Endothelial cell of umbilical vein (primary cell): Measurements from ENCODE around the gene GALNT17. TPM values are rescaled to one million over a fixed set of nuclear protein-coding genes. Genes with fewer than 3 reads are reported as not detected.

Experiments used
- BruUV-seq: library from RNA; stranded (reverse); fragments of 400-500 nt; replicated peaks from 2 replicates; lab custom pipeline; 2021; lab: Mats Ljungman, UMichigan
- CTCF ChIA-PET: fragments of 300-600, 350-600 bp; sonication (Branson Sonifier 250); formaldehyde crosslinking; loops from one replicate; lab custom pipeline; 2021; ENCODE audit warnings: antibody characterized with exemption, inconsistent platforms; lab: Charles Lee
- POLR2A ChIA-PET: fragments of 300-600, 350-600 bp; sonication (Branson Sonifier 250); formaldehyde crosslinking; loops from one replicate; lab custom pipeline; 2021; ENCODE audit warnings: antibody characterized with exemption, inconsistent platforms; lab: Charles Lee
- DNase-seq: peaks from one replicate; pipeline ENCODE4 v3.0.0-alpha.2; 2011; ENCODE audit warnings: low read depth, low spot score
- FAIRE-seq: peaks from 2 replicates; lab custom pipeline; 2011; peaks lifted over from hg19 to GRCh38; lab: Jason Lieb, UNC
- H2AFZ ChIP-seq: 2 replicates; pipeline ENCODE4 v1.6.0; 2012; ENCODE audit warnings: low read depth, low read length, control low read depth, inconsistent platforms
- H3K27ac ChIP-seq: 2 replicates; pipeline ENCODE4 v1.5.1; 2011; ENCODE audit warnings: low read depth, mild to moderate bottlenecking, control low read depth, low read length, moderate library complexity; ENCODE audit not compliant: insufficient read depth
- H3K27me3 ChIP-seq, 2 experiments: 2 replicates each; pipeline versions ENCODE4 v1.6.0 to v1.6.1; 2011; ENCODE audit warnings: low read length in 2 of 2, mixed read lengths in 1 of 2; ENCODE audit not compliant: control insufficient read depth in 2 of 2, insufficient read depth in 2 of 2
- H3K36me3 ChIP-seq, 2 experiments: 2 replicates in 1 of 2; 3 replicates in 1 of 2; pipeline ENCODE4 v1.5.1; 2011; ENCODE audit warnings: low read length in 2 of 2, mild to moderate bottlenecking in 1 of 2, moderate library complexity in 1 of 2; ENCODE audit not compliant: control insufficient read depth in 2 of 2, insufficient read depth in 2 of 2; ENCODE audit errors: extremely low read depth in 1 of 2
- H3K4me1 ChIP-seq: 3 replicates; pipeline ENCODE4 v1.5.1; 2011; ENCODE audit warnings: mild to moderate bottlenecking, low read length; ENCODE audit not compliant: control insufficient read depth, insufficient read depth; ENCODE audit errors: extremely low read depth
- H3K4me2 ChIP-seq: 2 replicates; pipeline ENCODE4 v1.6.1; 2011; ENCODE audit warnings: low read length, control low read depth, mixed read lengths; ENCODE audit not compliant: insufficient read depth
- H3K4me3 ChIP-seq, 3 experiments: fragments of 200-600 bp in 1 of 3; sonication (generic), shearing (Covaris generic) in 1 of 3; replicated peaks in 1 of 3; 2 replicates each; pipeline ENCODE4 v1.5.1; 2011 to 2016; ENCODE audit warnings: control low read depth in 3 of 3, low read length in 3 of 3, mild to moderate bottlenecking in 2 of 3, inconsistent platforms in 1 of 3, low read depth in 1 of 3, moderate library complexity in 1 of 3; ENCODE audit not compliant: insufficient read depth in 1 of 3
- H3K79me2 ChIP-seq: 2 replicates; pipeline ENCODE4 v1.6.0; 2012; ENCODE audit warnings: low read length, inconsistent platforms; ENCODE audit not compliant: control insufficient read depth, insufficient read depth
- H3K9ac ChIP-seq: replicated peaks from 2 replicates; pipeline ENCODE3; 2011; ENCODE audit warnings: low read length, control low read depth; ENCODE audit not compliant: insufficient read depth; ENCODE audit errors: extremely low read depth
- H3K9me1 ChIP-seq: replicated peaks from 3 replicates; pipeline ENCODE4 v1.6.0; 2011; ENCODE audit warnings: mild to moderate bottlenecking, low read length; ENCODE audit not compliant: control insufficient read depth, insufficient read depth; ENCODE audit errors: extremely low read depth
- H3K9me3 ChIP-seq: replicated peaks from 2 replicates; pipeline ENCODE4 v1.5.1; 2012; ENCODE audit warnings: low read length, inconsistent platforms; ENCODE audit not compliant: control insufficient read depth, insufficient read depth
- H4K20me1 ChIP-seq: replicated peaks from 2 replicates; pipeline ENCODE3; 2011; ENCODE audit warnings: mild to moderate bottlenecking, low read length; ENCODE audit not compliant: control insufficient read depth, insufficient read depth; ENCODE audit errors: extremely low read depth
- EZH2 ChIP-seq: IDR thresholded peaks from 2 replicates; pipeline ENCODE4 v1.6.1; 2012; ENCODE audit warnings: borderline replicate concordance, low read depth, mild to moderate bottlenecking, moderate library complexity, low read length, inconsistent platforms; ENCODE audit not compliant: severe bottlenecking
- FOS ChIP-seq: IDR thresholded peaks from 2 replicates; pipeline ENCODE4 v1.6.1; 2011; ENCODE audit warnings: mild to moderate bottlenecking, low read length, moderate library complexity, borderline replicate concordance; ENCODE audit not compliant: insufficient read depth
- GATA2 ChIP-seq: IDR thresholded peaks from 2 replicates; pipeline ENCODE4 v1.7.0; 2011; ENCODE audit warnings: low read depth, mild to moderate bottlenecking, moderate library complexity, mixed read lengths, low read length; ENCODE audit not compliant: insufficient read length, insufficient read depth
- JUN ChIP-seq: IDR thresholded peaks from 2 replicates; pipeline ENCODE4 v1.6.1; 2011; ENCODE audit warnings: borderline replicate concordance, low read depth; ENCODE audit not compliant: insufficient read length, insufficient read depth
- MYC ChIP-seq: IDR thresholded peaks from one replicate; pipeline ENCODE4 v1.6.1; 2011; ENCODE audit warnings: mild to moderate bottlenecking, low read depth, low read length
- POLR2A ChIP-seq: IDR thresholded peaks from 2 replicates; pipeline ENCODE4 v1.6.1; 2012; ENCODE audit warnings: low read depth, mild to moderate bottlenecking, control low read depth, low read length
- POLR2AphosphoS5 ChIP-seq: IDR thresholded peaks from 2 replicates; pipeline ENCODE4 v1.6.1; 2012; ENCODE audit warnings: low read depth, mild to moderate bottlenecking, control low read depth, low read length, moderate library complexity; ENCODE audit not compliant: insufficient read depth
- dilution Hi-C: fragments of 300-500 bp; cut with MboI; formaldehyde crosslinking; loops from one replicate; pipeline ENCODE4 v1.15.0; 2019; ENCODE audit warnings: low sequenced_read_pairs; ENCODE audit not compliant: extremely low pct_ligation_motif_present
- intact Hi-C: fragments of 100-400 bp; cut with micrococcal nuclease; formaldehyde crosslinking; loops from one replicate; pipeline ENCODE4 v1.10.0; 2022
- polyA plus RNA-seq, 4 experiments: library from polyadenylated mRNA; depleted of rRNA in 3 of 4; stranded (reverse) in 3 of 4; unstranded in 1 of 4; fragments of >200 nt; gene quantifications; 2 replicates each; pipeline versions ENCODE4 v1.2.1 to v1.2.3, GENCODE V29; 2011 to 2012; ENCODE audit warnings: missing spikeins in 1 of 4
- total RNA-seq: library from RNA; stranded (reverse); gene quantifications from 2 replicates; pipeline ENCODE4 v1.2.3, GENCODE V29; 2021
- TF ChIP-seq, protein P1 (sequence below), 2 donors: IDR thresholded peaks; 1 replicate in 1 of 2; 2 replicates in 1 of 2; pipeline ENCODE4 v1.5.1; 2011; ENCODE audit warnings: low read length in 2 of 2, mild to moderate bottlenecking in 2 of 2, moderate library complexity in 2 of 2, control low read depth in 1 of 2, inconsistent platforms in 1 of 2, low read depth in 1 of 2; ENCODE audit not compliant: insufficient read depth in 1 of 2; ENCODE audit errors: extremely low read depth in 1 of 2
- TF ChIP-seq, protein P2 (sequence below): IDR thresholded peaks from 2 replicates; pipeline ENCODE4 v1.6.1; 2011; ENCODE audit not compliant: insufficient read depth, insufficient read length

Gene GALNT17
- total and polyA plus RNA-seq, 2 donors (not counting 3 experiments of a cell fraction or from before 2014, with no cell fraction given) = not detected

DNA sequence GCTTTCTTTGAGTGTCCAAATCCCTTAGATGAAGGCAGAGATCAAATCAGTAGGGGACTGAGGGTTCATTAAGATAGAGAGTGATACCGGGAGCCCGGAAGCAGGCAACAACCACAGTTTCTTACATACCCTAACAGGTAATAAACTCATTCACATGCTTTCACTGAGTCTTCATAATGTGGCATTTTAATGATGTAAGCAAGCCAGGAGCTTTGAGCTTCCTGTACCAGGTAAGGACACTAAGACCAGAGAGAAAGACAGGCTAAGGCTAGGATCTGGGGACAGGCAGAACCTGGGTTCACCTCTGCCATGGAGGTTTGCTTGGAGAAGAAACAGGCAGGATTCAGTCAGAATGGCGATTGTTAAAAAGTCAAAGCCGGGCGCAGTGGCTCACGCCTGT, 618.3 kb downstream of the GALNT17 start:
- Histone ChIP-seq H3K9me1 (no peaks in the 10 kb centered on the region), H3K79me2 (no peaks in the 10 kb centered on the region), H3K9me3 (no peaks in the 10 kb centered on the region), H3K27ac (no peak overlapping the region), H4K20me1 (no peaks in the 10 kb centered on the region), H2AFZ (no peak overlapping the region), H3K9ac (no peak overlapping the region), H3K4me1 (no peaks in the 10 kb centered on the region), H3K27me3 (no peaks in the 10 kb centered on the region), H3K4me3 (no peak overlapping the region), H3K36me3 (no peaks in the 10 kb centered on the region), H3K4me2 (no peak overlapping the region)
- ChIA-PET POLR2A (no interaction called here), CTCF (no interaction called here)
- intact Hi-C loops = loop anchor here (10.0 kb wide), 1 partner anchor 1035 kb away; no protein-coding TSS in a partner anchor
- no peak for FAIRE-seq
- DNase-seq = no peak
- no peak for TF ChIP-seq POLR2AphosphoS5
- TF ChIP-seq GATA2 = no peak
- TF ChIP-seq MYC = no peak
- no peak for TF ChIP-seq JUN
- TF ChIP-seq FOS = no peak
- no peak for TF ChIP-seq POLR2A
- TF ChIP-seq, protein P1, sequence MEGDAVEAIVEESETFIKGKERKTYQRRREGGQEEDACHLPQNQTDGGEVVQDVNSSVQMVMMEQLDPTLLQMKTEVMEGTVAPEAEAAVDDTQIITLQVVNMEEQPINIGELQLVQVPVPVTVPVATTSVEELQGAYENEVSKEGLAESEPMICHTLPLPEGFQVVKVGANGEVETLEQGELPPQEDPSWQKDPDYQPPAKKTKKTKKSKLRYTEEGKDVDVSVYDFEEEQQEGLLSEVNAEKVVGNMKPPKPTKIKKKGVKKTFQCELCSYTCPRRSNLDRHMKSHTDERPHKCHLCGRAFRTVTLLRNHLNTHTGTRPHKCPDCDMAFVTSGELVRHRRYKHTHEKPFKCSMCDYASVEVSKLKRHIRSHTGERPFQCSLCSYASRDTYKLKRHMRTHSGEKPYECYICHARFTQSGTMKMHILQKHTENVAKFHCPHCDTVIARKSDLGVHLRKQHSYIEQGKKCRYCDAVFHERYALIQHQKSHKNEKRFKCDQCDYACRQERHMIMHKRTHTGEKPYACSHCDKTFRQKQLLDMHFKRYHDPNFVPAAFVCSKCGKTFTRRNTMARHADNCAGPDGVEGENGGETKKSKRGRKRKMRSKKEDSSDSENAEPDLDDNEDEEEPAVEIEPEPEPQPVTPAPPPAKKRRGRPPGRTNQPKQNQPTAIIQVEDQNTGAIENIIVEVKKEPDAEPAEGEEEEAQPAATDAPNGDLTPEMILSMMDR (IDR thresholded peaks at IDR 0.05; ENCODE audit: extremely low read depth in 1 of 2, insufficient read depth in 1 of 2, low read depth in 1 of 2, low read length in 2 of 2) = no peak
- TF ChIP-seq, protein P2, sequence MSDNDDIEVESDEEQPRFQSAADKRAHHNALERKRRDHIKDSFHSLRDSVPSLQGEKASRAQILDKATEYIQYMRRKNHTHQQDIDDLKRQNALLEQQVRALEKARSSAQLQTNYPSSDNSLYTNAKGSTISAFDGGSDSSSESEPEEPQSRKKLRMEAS = no peak
- no peak for TF ChIP-seq EZH2
- dilution Hi-C loops = no loop called here
- no TSS peak for BruUV-seq
